Neural cell (in vitro differentiated cells): ENCODE results near the gene ARPC3.

ENCODE experiments used
- CTCF ChIP-seq: fragments of 450-650 bp; IDR thresholded peaks from 2 replicates; pipeline ENCODE4 v1.5.1; 2014; ENCODE audit warnings: antibody characterized with exemption, mild to moderate bottlenecking, moderate library complexity; ENCODE audit not compliant: poor library complexity, severe bottlenecking
- EP300 ChIP-seq: fragments of 450-650 bp; conservative IDR thresholded peaks from 2 replicates; pipeline ENCODE4 v1.6.1; 2014; ENCODE audit warnings: antibody characterized with exemption, mild to moderate bottlenecking, moderate library complexity; ENCODE audit not compliant: poor library complexity, severe bottlenecking
- EZH2 ChIP-seq: fragments of 200-600, 300-800 bp; shearing (Covaris generic), sonication (generic); IDR thresholded peaks from 2 replicates; pipeline ENCODE4 v1.6.1; 2014; ENCODE audit warnings: antibody characterized with exemption, low read length, borderline replicate concordance, mild to moderate bottlenecking; ENCODE audit not compliant: insufficient read depth, poor library complexity, severe bottlenecking
- POLR2AphosphoS5 ChIP-seq: IDR thresholded peaks from 2 replicates; pipeline ENCODE4 v1.6.1; 2012
- TF ChIP-seq, protein P1 (sequence below): IDR thresholded peaks from 2 replicates; pipeline ENCODE4 v1.6.1; 2012; ENCODE audit warnings: borderline replicate concordance

DNA sequence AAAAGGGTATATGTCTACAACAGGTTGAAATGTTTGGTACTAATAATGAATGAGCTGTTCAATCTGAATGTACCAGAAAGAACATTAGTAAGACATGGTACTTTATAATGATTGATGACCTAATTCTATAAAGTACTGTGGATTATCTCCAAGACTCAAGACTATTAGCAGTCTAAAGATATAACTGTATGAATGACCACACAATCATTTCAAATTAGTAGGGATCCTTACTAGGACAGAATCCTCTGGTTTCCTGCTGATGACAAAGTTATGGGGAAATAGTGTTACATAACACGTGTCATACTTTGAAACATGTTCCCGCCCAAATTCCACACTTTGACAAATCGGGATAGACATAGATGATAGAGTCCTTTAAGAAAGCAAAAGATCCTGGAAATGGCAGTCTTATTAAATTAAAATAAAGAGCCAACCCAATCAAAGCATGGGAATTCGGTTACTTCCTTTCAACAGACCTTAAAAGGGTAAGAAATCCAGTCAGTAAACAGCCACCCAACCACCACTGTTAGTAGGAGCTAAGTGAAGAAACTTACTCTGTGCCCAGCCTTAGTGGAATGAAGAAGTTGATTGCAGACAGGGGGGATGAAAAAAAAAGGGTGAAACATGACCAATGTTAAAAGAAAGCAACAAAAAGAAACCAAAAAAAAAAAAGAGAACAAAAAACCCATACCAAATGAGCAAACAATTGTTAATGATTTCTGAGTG is 49.0 kb upstream of the ARPC3 start:
- TF ChIP-seq CTCF = no peak
- TF ChIP-seq, protein P1, sequence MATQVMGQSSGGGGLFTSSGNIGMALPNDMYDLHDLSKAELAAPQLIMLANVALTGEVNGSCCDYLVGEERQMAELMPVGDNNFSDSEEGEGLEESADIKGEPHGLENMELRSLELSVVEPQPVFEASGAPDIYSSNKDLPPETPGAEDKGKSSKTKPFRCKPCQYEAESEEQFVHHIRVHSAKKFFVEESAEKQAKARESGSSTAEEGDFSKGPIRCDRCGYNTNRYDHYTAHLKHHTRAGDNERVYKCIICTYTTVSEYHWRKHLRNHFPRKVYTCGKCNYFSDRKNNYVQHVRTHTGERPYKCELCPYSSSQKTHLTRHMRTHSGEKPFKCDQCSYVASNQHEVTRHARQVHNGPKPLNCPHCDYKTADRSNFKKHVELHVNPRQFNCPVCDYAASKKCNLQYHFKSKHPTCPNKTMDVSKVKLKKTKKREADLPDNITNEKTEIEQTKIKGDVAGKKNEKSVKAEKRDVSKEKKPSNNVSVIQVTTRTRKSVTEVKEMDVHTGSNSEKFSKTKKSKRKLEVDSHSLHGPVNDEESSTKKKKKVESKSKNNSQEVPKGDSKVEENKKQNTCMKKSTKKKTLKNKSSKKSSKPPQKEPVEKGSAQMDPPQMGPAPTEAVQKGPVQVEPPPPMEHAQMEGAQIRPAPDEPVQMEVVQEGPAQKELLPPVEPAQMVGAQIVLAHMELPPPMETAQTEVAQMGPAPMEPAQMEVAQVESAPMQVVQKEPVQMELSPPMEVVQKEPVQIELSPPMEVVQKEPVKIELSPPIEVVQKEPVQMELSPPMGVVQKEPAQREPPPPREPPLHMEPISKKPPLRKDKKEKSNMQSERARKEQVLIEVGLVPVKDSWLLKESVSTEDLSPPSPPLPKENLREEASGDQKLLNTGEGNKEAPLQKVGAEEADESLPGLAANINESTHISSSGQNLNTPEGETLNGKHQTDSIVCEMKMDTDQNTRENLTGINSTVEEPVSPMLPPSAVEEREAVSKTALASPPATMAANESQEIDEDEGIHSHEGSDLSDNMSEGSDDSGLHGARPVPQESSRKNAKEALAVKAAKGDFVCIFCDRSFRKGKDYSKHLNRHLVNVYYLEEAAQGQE = no peak
- TF ChIP-seq POLR2AphosphoS5 = no peak
- no peak for TF ChIP-seq EZH2
- no peak for TF ChIP-seq EP300
